Measurements from ENCODE around the gene RELL1. TPM values are rescaled to one million over a fixed set of nuclear protein-coding genes. Genes with fewer than 3 reads are reported as not detected.

The RELL1 gene
- total and polyA plus RNA-seq, 8 donors, result 1.3 to 113 (median 15.8) TPM

GRCh38 chr4:37646247-37646646, 39.9 kb downstream of the RELL1 start:
- H3K4me1 ChIP-seq, result peaks cover 14 to 77% (median 30%) of the 10 kb centered on the region in 4 donors
- H3K27me3 ChIP-seq, result no peaks in the 10 kb centered on the region
- peaks cover 15 to 42% (median 30%) of the 10 kb centered on the region in 4 donors for H3K36me3 ChIP-seq
- H3K27ac ChIP-seq, result peak overlapping the region in 1 of 5 donors; percentile 35
- TF ChIP-seq POLR2A (IDR thresholded peaks at IDR 0.05) (no peak), EP300 (IDR thresholded peaks at IDR 0.05) (no peak), CTCF (IDR thresholded peaks at IDR 0.05) (no peak), POLR2AphosphoS5 (IDR thresholded peaks at IDR 0.05) (no peak)
- DNase-seq, result no peak
- 52 to 76% (median 66%) methylated on average over 3 of the region's 3 CpGs for WGBS, 5 donors
- H3K4me3 ChIP-seq, result no peak overlapping the region
- intact Hi-C loops (cut with DNase I; ENCODE audit: low total_unique reads), result no loop called here
- H3K9me3 ChIP-seq, result no peaks in the 10 kb centered on the region

- peaks cover 15 to 42% (median 30%) of the 10 kb centered on the region in 4 donors for H3K36me3 ChIP-seq
- peaks cover 14 to 74% (median 30%) of the 10 kb centered on the region in 4 donors for H3K4me1 ChIP-seq
- no peaks in the 10 kb centered on the region for H3K27me3 ChIP-seq
- peak overlapping the region in 1 of 5 donors; percentile 35 for H3K27ac ChIP-seq
- no peak for DNase-seq
- H3K4me3 ChIP-seq, result no peak overlapping the region
- intact Hi-C loops (cut with DNase I; ENCODE audit: low total_unique reads), result no loop called here
- WGBS, 5 donors, result 78 to 81% (median 79%) methylated on average over 4 of the region's 4 CpGs
- H3K9me3 ChIP-seq, result no peaks in the 10 kb centered on the region
- no peak for TF ChIP-seq POLR2A (IDR thresholded peaks at IDR 0.05)
These were observed 40.4 kb downstream of the RELL1 start for GRCh38 chr4:37645736-37646135.

- no peak for DNase-seq
- H3K9me3 ChIP-seq, result no peaks in the 10 kb centered on the region
- peaks cover 15 to 42% (median 30%) of the 10 kb centered on the region in 4 donors for H3K36me3 ChIP-seq
- no peak overlapping the region for H3K4me3 ChIP-seq
- H3K27ac ChIP-seq, result peak overlapping the region in 1 of 5 donors; percentile 17
- intact Hi-C loops (cut with DNase I; ENCODE audit: low total_unique reads), result no loop called here
- WGBS, 5 donors, result 50 to 70% (median 58%) methylated on average over 9 of the region's 9 CpGs
- TF ChIP-seq POLR2AphosphoS5 (IDR thresholded peaks at IDR 0.05), result peak in 2 of 3 donors; percentile 5 to 6
- no peak for TF ChIP-seq POLR2A (IDR thresholded peaks at IDR 0.05)
- H3K27me3 ChIP-seq, result no peaks in the 10 kb centered on the region
- peaks cover 14 to 72% (median 30%) of the 10 kb centered on the region in 4 donors for H3K4me1 ChIP-seq
These were observed 41.2 kb downstream of the RELL1 start for GRCh38 chr4:37644962-37645361.

GRCh38 chr4:37641886-37642849, 44.0 kb downstream of the RELL1 start:
- H3K9me3 ChIP-seq, result no peaks in the 10 kb centered on the region
- peak in 1 of 2 donors; percentile 41 for DNase-seq
- peaks cover 21 to 45% (median 38%) of the 10 kb centered on the region in 4 donors for H3K36me3 ChIP-seq
- H3K27ac ChIP-seq, result peak overlapping the region in 3 of 5 donors; percentile 24 to 48 (median 42)
- TF ChIP-seq CTCF (IDR thresholded peaks at IDR 0.05) (no peak), POLR2AphosphoS5 (IDR thresholded peaks at IDR 0.05) (no peak), POLR2A (IDR thresholded peaks at IDR 0.05) (no peak), EP300 (IDR thresholded peaks at IDR 0.05) (no peak)
- 62 to 77% (median 68%) methylated on average over 11 of the region's 11 CpGs for WGBS, 5 donors
- intact Hi-C loops (cut with DNase I; ENCODE audit: low total_unique reads), result no loop called here
- no peaks in the 10 kb centered on the region for H3K27me3 ChIP-seq
- no peak overlapping the region for H3K4me3 ChIP-seq
- peaks cover 0 to 51% (median 11%) of the 10 kb centered on the region in 4 donors for H3K4me1 ChIP-seq

- H3K27me3 ChIP-seq, result no peaks in the 10 kb centered on the region
- peaks cover 18 to 45% (median 38%) of the 10 kb centered on the region in 4 donors for H3K36me3 ChIP-seq
- no peak for TF ChIP-seq EP300 (IDR thresholded peaks at IDR 0.05)
- no peak for TF ChIP-seq POLR2A (IDR thresholded peaks at IDR 0.05)
- TF ChIP-seq POLR2AphosphoS5 (IDR thresholded peaks at IDR 0.05), result no peak
- TF ChIP-seq CTCF (IDR thresholded peaks at IDR 0.05), result no peak
- H3K4me3 ChIP-seq, result no peak overlapping the region
- H3K27ac ChIP-seq, result peak overlapping the region in 2 of 5 donors; percentile 42 to 48
- peaks cover 0 to 51% (median 11%) of the 10 kb centered on the region in 4 donors for H3K4me1 ChIP-seq
- no peak for DNase-seq
- intact Hi-C loops (cut with DNase I; ENCODE audit: low total_unique reads), result no loop called here
- no peaks in the 10 kb centered on the region for H3K9me3 ChIP-seq
- 73 to 94% (median 86%) methylated on average over 3 of the region's 3 CpGs for WGBS, 5 donors
These were observed 44.8 kb downstream of the RELL1 start for GRCh38 chr4:37641352-37641751.

All from stomach (tissue), 9 donors.